HG03095 (cell line): Measurements from ENCODE around the gene SUSD4.
"Not testable (repeated sequence)": the region's sequence is repeated elsewhere in the genome, so short reads cannot be mapped to it uniquely, and the experiment has no call there.

ENCODE experiments used
- ATAC-seq: cut with Tn5 transposase; IDR thresholded peaks from one replicate; pipeline ENCODE4 v1.9.1; 2021; ENCODE audit warnings: moderate library complexity; ENCODE audit not compliant: unreplicated experiment

SUSD4 gene

DNA sequence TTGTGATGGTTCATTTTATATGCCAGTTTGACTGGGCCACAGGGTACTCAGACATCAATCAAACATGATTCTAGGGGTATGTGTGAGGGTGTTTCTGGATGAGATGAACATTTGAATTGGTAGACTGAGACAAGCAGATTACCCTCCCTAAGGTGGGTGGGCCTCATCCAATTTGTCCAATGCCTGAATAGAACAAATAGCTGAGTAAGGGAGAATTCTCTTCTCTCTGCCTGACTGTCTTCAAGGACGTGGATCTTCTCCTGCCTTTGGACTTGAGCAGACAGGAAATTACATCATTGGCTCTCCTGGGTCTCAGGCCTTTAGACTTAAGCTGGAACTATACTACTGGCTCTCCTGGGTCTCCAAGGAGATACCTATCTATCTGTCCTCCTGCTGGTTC is 64.4 kb downstream of the SUSD4 start:
- ATAC-seq: no peak

DNA sequence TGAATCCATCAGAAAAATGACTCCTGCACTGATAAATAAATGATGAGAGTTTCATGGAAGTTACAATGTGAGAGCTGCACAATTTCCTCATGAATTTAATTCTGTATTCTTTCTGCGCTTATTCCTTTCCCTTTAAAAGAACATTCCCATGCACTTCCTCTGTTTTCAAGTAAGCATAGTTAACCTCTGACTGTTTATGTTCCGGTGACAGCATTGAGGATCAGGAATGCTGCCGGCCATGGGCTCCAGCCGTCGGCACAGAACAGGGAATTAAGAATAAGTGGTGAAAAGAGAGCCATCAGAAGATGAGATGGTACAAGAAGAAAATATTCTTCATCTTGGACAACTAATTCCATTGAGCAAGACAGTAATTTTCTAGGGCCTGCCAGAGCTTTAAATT is 65.3 kb downstream of the SUSD4 start:
- ATAC-seq: no peak

DNA sequence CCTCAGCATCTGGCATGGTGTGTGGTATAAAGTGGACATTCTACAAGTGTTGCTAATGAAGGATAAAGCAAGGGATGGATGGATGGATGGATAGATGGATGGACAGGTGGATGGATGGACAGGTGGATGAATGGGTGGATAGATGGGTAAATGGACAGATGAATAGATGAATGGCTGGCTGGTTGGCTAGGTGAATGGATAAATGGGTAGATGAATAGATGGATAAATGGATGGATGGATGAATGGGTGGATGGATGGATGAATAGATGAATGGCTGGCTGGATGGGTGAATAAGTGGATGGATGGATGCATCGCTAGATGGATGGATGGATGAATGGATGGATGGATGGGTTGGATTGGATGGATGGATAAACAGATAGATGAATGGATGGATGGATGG is 66.2 kb downstream of the SUSD4 start:
- ATAC-seq: no peak

DNA sequence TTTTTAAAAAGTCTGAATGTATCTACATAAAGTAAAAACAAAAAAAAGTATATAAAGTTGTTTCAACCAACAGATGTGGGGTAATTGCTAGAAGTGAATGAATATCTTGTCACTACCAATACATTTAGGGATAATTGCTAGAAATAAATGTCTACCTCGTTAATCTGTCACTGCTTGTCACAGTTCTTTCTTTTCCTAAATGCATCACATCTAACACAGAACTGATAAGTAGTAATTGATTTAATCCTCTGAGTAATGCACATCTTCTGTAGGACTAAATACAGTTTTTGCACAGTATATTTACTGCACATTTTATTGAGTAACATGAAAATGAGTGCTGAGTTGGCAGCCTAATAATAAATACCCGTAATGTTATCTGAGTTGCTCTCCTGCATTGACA is 72.2 kb downstream of the SUSD4 start:
- ATAC-seq: no peak

DNA sequence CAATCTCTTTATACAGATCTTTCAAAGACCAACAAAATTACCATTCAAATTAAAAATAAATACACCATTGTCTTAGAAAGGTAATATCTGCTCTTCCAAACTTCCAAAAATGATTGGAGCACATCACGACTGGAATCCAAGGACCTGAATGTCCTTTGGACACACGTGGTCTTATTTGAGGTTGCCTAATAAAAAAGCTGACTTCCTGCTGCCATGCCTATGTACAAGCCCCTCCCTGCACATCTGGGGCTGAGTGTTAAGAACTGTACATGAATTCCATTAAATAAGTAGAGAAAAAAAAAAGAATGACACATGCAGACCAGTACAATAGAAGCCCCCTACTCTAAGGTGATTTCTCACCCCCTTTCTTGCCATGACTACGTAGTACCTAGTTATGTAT is 73.6 kb downstream of the SUSD4 start:
- ATAC-seq: no peak

DNA sequence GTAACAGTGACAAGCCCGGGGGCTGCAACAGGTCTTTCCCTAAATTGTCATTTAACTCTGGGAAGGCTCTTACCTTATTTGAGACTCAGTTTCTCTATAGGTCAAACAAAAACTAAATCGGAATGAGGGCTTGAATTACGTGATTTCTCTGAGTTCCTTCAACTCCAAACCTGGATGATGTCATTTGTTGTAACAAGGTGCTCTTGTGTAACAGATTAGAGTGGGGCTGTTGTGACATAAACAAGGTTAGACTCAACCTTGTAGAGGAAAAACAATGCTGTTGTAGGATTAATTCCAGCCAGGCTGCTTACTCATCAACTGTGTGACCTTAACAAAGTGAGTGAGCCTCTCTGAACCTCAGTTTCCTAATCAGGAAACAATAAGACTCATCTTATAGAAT is 74.4 kb downstream of the SUSD4 start:
- no peak for ATAC-seq

DNA sequence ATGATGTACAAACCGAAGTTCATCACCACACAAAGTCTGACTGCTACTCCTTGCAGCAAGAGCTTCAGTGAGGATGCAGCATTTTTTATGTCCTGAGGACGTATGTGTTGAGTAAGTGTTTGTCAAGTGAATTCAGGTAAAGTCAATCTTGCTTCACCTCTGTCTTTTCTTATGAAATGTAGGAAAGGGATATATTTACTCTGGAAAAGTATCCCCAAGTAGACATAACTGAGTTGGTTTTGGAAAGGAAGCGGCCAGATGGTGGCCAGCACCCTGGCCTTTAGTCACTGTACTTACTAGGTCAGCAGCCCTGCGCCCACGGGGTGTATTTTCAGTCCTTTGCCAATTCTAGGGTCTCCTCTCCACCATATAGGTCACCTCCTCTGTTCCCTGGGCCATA is 75.2 kb downstream of the SUSD4 start:
- ATAC-seq: no peak

DNA sequence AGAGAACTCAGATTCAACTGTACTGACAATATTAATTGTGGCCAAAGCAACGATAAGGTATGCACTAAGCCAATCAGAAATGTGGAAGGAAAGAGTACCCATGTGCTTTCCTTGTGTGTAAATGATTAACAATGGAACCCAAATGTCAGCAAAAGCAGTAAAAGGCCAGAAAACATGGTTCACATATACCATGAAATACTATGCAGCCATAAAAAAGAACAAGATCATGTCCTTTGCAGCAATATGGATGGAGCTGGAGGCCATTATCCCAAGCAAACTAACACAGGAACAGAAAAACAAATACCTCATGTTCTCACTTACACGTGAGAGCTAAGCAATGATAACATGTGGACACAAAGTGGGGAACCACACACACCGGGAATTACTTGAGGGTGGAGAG is 78.5 kb downstream of the SUSD4 start:
- no peak for ATAC-seq

DNA sequence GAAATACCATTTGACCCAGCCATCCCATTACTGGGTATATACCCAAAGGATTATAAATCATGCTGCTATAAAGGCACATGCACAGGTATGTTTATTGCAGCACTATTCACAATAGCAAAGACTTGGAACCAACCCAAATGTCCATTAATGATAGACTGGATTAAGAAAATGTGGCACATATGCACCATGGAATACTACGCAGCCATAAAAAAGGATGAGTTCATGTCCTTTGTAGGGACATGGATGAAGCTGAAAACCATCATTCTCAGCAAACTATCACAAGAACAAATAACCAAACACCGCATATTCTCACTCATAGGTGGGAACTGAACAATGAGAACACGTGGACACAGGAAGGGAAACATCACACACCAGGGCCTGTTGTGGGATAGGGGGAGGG is 80.3 kb downstream of the SUSD4 start:
- not testable (repeated sequence) for ATAC-seq

DNA sequence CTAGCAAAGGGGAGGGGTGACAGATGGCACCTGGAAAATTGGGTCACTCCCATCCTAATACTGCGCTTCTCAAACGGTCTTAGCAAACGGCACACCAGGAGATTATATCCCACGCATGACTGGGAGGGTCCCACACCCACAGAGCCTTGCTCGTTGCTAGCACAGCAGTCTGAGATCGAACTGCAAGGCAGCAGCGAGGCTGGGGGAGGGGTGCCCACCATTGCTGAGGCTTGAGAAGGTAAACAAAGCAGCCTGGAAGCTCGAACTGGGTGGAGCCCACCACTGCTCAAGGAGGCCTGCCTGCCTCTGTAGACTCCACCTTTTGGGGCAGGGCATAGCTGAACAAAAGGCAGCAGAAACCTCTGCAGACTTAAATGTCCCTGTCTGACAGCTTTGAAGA is 85.7 kb downstream of the SUSD4 start:
- ATAC-seq: not testable (repeated sequence)

DNA sequence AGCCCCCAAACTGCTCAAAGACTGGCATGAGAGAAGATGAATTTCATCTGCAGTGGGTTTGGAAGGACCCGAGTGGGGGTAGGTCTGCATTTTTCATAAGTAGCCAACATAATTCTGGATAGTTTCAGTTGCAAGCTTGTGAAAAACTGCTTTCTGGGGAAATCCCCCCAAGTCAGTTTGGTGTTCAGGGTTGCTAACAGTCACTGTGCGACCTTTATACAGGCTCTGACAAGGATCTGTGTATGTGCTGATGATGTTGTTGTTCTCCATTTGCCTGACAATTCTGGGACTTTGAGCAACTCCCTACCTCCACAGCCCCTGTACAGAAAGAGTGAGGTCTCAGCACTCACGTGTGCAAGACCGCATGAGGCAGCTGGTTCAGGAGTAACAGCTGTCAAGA is 87.9 kb downstream of the SUSD4 start:
- no peak for ATAC-seq

DNA sequence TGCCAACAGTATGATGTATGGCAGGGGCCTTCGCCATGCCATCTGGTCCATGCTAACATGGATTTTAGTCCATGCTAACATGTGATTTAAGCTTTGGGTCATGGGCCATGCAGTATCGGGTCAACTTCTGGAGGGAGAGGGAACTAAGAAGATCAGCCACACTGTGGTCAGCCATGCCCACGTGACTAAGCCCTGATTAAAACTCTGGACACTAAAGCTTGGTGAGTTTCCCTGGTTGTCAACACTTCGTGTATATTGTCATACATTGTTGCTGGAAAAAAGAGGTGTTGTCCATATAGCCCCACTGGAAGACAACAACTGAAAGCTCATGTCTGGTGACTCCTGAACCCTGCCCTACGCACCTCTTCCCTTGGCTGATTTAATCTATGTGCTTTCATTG is 90.5 kb downstream of the SUSD4 start:
- no peak for ATAC-seq

DNA sequence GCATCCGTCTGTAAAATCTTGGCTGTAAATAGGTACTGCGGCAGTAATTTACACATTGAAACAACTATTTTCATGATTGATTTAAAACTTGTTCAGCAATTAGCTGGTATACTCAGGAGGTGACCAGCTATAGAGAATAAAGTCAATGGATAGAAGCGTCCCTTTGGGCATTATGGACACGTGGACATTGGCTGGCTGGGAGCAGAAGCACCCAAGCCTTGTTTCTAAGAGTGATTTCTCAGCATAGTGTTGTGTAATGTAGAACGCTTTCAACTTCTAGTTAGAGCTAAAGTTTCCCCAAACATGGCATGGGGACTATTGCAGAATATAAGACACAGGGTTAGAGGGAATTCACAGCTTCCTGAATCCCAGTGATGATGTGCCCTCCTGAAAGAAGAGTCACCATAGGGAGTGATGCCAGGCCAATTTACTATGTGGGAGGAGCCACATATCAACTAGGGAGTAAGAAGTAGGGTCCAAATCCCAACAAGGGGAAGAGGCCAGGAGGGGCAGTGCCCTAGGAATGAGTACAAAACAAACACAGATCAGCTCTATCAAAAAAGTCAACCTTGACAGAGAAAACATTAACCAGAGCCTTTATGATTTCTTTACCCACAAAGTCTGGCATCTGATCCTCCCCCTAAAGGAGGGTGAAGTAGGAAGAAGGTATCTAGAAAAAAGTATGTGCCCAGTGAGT is 92.7 kb downstream of the SUSD4 start:
- no peak for ATAC-seq

DNA sequence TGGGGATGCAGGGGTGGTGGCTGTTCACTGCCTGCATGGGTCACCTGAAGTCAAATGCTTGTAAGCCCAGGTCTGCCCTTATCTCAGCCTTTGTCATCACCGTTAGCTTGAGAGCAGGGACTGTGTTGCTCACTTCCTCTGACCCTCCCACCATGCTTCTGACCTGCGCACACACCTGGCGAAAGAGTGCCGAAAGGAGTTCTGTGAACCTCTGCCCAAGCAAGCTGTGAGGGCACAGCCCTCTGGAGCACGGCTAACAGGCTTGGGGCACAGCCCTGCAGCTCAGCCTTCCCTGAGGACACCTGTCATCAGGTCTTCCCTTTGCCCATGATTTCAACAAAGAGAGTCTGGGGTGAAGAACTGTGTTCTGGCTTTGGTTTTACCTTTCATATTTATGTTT is 93.8 kb downstream of the SUSD4 start:
- no peak for ATAC-seq

DNA sequence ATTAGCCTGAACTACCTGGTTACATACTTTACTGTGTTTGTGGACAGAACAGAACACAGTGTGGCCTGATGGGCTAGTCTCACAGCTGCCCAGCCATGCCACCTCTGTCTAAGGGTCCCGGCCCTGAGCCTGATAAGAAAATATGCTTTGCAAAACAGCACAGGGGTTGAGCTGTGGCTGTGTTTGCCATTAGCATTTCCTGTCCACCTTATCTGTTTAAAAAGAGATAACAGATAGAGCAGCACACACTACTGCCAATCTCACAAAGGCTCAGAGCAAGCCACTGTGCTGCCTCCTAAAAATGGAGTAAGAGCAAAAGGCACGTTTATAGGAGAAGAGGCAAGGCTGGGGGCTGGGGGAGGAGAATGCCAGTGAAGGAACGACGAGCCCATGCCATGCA is 95.0 kb downstream of the SUSD4 start:
- ATAC-seq: no peak

DNA sequence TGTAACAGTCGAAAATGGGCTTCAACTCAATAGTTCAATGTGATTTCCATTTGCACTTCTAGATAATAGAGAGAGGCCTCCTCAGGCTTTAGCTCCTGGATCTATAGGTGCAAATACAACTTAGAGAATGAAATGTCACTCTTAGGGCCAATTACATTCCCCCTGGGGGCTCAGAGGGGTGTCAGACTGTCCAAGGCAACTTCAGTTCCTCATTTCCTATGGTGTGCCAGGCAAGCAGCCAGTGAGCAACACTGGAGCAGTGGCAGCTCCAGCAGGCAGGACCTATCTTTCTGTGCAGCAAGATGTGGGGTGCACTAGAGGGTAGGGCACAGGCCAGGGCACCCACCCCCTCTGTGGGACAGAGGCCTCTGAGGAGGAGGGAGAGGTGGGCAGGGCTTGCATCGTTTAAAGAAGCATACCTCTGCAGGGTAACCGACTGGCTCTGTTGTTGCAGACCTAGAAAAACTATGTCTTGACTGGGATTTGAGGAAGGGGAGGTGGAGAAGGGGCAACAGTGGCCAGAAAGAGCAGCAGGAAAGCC is 97.3 kb downstream of the SUSD4 start:
- no peak for ATAC-seq

DNA sequence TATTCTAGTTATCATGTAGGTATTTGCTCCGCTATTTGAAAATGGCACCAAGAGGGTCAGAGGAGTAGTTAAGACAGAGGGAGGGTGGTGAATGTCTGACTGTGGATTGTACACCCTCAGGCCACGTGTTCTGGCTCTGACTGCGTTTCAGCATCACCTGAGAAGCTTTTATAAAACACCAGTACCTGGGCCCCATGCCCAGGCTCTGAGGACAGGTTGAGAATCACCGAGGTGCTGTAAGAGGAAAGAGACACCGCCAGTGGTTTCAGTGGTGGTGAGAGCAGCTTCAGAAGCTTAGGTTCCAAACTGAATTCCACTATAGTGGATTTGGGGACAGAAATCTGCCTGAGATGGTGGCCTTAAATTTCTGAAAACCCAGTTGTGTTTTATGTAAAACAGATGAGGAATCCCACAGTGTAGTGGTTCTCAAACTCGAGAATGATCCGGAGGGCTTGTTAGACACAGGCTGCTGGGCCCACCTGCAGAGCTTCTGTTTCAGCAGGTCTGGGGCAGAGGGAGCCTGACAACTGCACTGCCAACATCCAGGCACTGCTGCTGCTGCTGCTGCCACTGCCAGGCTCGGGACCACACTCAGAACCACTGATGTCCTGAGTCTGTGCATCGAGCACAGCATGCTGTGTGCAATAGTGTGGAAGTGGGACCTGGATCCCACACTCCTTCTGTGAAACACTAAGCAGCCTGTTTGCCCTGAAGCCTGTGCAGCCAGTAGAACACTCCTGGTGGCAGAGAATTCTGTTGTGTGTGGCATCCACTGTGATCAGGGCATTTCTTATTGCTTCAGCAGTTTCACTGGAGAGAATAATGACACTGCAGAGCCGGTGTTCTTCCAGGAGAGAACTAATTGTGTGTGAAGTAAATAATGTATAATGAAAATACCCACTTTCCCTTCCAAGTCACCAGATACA is 98.7 kb downstream of the SUSD4 start:
- ATAC-seq: no peak

DNA sequence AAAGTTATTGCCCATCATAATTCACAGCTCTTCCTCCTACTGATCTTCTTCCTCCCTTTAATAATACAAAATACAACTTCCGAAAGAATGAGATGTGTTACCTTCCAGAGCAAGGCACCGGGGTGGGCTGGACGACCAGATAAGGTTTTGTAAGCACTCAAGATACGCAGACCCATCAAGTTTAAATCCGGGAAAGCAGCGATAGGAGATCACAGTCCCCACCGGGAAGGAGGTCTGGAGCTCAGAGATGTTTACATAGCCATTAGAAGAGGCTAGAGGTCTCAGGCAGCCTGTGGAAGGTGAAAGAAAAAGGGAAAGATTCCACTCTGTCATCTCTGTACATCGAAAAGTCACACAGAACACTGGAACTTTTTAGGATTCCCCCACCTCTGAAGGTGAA is 99.4 kb downstream of the SUSD4 start:
- ATAC-seq: no peak

DNA sequence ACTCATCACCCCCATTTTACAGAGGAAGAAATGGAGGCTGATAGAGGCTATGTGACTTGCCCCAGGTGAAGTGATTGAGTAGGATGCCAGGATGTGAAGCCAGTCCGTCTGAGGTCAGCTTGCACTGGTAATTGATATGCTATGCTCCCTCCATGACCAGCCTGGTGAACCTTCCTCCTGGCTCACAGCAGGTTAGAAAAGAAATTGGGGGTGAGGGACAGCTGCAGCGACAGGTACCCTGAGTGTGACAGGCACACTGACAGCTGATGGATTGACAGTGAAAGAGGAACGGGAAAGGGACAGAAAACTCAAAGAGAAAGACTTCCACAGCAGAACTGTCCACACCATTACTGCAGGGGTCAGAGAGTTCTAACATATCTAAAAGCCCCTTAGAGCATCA is 102.1 kb downstream of the SUSD4 start:
- ATAC-seq: no peak

DNA sequence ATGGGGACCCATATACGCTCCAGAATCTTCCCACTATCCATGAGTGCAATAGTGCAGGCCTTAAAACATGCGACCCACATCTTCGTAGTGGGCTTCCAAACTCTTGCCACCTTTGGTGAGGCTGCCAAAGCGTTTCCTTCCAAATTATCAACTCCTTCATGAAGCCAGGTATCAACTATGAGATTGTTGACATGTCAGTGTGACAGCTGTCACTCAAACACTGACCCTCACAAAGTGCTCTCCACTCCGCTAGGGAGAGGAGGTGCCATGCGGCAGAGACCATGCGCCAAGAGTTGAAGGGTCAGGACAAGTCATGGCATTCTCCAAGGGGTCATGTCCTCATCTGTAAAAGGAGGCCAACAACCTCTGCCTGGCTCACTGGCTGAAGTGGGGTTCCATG is 103.3 kb downstream of the SUSD4 start:
- no peak for ATAC-seq

DNA sequence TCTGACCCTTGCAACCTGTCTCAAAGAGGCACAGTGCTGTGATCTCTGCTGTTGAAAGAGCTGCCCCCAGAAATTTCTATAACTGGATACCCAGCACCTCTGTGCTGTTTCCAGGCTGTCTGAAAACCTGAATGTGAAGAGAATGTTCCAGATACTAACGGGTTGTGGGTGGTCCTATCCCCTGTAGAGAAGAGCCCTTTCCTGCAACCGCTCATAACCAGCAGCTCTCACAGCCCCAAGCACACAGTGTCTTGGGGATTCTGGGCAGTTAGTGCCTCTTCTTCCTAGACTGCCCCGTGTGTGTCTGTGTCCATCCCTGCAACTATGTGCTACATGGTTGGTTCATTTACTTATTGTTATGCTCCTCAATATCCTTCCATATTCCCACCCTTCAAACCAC is 104.5 kb downstream of the SUSD4 start:
- ATAC-seq: no peak

DNA sequence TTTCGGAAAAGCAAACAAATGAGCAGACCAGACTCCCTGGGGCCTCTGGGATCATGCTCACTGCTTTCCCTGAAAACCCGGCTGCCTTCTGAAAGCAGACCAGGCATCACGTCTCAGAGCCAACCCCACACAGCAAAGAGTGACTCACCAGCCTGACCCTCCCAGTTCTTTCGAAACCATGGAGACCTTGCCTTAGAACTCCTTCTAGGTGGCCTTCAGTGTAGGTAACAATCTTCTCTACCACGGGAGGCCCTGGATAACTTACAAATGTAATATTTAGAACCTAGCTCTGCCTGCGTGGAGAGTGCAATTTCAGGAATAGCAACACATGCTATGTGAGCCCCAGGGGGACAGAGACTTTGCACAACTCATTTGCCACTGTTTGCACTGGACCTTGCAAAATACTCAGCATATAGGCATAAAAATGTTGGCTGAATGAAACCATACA is 105.2 kb downstream of the SUSD4 start:
- no peak for ATAC-seq
